ENCODE results near the gene RPL19.
A peak's percentile ranks its signal among the peaks of the same experiment; 100 is the strongest.

- TF ChIP-seq CTCF (IDR thresholded peaks at IDR 0.05): no peak
- TF ChIP-seq POLR2AphosphoS5 (IDR thresholded peaks at IDR 0.05): peak; percentile 15 to 82
Observed at GRCh38 chr17:39197380-39198185, 2.5 kb upstream of the RPL19 start, which contains the start of gene CACNB1.
